Activated T-cell treated with anti-CD3 and anti-CD28 coated beads for 1 hour (primary cell): Measurements from ENCODE around the gene BCL11B.

Experiments
- DNase-seq: peaks from one replicate; pipeline ENCODE4 v3.0.0-alpha.2; 2020; ENCODE audit warnings: low read depth

The BCL11B gene

DNA sequence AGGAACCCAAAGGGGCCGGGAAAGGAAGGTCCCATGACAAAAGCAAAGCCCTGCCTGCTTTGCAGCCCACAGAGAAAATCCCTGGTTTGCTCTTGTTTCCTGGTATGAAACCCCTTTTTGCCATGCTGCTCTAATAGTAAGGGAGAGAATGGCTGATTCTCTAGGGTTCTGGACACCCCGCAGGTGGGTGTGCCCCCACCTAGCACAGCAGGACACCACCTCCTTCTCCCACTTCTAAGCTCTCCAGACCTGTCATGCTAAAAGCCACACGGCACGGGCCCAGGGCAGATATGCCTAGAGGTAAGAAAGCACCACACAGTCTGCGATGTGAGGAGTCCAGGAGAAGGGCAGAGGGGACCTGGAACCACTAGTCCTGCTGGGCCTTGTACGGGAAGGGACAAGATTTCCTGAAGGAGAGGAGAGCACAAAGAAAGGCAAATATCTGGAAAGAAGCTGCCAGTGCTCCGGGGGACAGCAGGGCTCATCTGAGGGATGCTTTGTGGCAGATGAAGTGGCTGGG is 113.3 kb downstream of the BCL11B start:
- no peak for DNase-seq

DNA sequence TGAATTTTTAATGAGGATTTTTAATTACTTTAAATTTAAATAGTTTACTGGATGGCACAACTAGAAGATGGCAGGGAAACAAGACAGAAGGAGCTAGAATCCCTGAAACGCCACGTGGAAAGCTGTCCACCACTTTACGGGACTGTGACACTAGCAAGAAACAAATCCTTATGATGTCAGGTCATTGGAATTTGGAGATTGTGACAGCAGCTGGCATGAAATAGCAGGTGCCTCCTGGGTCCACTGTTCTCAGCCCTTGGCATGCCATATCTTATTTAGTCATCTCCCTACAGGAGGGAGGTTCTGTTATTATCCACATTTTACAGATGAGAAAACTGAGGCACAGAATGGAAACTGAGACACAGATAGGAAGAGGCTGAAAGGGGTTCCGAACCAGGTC is 113.8 kb downstream of the BCL11B start:
- no peak for DNase-seq

DNA sequence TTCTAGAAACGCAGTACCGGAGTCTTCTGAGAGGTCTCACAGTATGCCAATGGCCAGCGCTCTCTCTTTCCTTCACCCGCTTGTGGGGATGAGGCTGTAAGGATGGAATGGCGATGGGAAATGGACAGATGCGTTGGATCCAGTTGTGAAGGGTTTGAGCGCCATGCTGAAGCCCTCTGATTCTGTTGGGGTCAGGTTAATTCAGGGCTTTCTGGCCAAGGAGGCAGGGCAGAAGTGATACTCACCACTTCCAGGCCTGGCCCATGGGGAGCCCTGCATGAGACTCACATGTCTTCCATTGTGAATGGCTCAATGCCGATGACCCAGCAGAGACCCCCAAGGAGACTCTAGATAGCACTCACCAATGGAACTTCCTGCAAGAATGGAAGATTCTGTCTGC is 114.3 kb downstream of the BCL11B start:
- DNase-seq, result no peak

DNA sequence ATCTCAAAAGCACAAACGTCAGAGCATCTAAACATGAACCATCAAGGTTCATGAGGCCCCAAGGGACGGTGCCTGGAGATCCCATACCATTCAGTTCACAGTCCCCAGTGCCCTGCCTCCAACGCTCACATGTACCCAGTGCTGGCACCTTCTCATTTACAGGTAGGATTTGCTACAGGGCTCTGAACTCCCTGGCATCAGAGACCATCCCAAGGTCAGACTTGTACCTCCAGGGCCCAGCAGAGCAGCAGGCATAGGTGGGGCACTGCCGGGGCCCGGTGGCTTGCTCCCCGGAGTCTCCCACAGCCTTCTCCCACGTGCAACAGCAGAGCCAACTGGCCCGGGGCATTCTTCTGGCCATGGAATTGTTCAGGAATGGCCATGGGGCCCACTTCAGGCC is 114.8 kb downstream of the BCL11B start:
- DNase-seq, result no peak

DNA sequence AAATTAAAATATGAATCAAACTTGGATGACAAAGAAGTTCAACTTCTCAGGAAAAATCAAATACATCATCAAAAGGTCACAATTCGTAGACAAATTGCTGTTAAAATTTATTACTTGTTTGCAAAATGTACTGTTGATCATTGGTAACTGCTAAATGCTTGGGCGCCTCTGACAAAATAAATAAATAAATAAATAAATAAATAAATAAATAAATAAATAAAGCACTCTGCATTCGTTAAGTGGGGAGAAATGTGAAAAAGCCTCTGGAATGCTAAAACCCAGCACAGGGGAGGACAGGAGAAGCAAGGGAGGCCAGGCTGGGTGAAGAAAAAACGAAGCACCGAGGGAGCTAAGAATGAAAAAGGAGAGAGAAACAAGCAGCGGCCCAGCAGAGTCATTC is 115.2 kb downstream of the BCL11B start:
- DNase-seq, result no peak

- no peak for DNase-seq
Observed at GRCh38 chr14:99156090-99156425, 115.9 kb downstream of the BCL11B start.

DNA sequence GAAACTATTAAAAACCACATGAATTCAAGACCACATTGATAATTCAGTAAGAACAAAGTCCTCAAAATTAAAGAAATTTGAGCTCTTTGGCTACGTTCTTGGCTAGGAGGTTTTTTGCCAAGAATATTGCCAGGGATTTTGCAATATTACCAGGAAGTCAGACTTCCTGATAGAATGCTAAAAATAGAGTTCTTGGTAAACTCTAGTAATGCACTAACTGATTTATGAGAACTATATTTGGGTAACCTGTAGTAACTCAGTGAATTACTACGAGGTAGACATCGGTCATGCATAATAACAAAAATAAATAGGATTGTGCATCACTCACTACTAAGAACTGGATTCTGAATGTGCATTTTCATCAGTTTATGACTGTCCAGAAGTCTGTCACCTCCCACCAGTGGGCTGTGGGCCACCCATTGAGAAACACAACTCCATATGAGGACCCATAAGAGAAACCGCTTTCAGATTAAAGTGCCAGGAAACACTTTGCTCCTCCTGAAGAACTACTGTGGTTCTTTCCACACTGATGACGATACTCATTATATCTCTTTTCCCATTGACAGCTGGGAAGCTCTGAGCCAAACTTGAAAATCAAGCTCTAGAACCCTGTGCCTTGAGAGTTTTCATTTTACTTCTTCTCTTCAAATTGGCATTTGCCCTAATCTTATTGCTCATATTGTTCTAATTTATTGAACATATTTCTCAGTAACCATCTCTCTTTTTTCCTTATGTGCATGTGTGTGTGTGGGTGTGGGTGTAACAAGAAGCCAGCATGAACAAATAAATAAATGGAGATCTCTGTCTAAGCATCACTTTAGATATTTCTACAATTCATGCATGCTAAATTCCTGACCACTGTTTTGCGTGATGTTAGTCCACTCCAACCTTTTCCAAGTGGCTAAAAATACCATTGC is 116.6 kb downstream of the BCL11B start:
- no peak for DNase-seq

DNA sequence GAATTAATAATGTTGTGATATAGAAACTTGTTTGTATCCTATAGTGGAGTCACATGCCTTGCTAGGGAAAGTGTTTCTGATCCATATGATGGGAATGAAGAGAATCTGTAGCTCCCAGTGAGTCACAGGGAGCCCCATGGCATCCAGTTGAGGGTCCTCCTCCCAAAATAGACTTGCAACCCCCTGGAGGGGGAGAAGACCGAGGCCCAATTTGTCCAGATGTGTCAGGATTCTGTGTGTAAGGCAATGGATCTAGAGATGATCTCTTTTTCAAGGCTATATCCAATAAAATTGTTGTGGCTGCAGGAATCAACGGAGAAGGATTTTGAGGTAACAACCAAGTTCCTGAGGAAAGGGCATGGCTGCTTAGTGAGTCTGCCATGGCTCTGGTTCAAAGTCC is 121.8 kb downstream of the BCL11B start:
- no peak for DNase-seq

DNA sequence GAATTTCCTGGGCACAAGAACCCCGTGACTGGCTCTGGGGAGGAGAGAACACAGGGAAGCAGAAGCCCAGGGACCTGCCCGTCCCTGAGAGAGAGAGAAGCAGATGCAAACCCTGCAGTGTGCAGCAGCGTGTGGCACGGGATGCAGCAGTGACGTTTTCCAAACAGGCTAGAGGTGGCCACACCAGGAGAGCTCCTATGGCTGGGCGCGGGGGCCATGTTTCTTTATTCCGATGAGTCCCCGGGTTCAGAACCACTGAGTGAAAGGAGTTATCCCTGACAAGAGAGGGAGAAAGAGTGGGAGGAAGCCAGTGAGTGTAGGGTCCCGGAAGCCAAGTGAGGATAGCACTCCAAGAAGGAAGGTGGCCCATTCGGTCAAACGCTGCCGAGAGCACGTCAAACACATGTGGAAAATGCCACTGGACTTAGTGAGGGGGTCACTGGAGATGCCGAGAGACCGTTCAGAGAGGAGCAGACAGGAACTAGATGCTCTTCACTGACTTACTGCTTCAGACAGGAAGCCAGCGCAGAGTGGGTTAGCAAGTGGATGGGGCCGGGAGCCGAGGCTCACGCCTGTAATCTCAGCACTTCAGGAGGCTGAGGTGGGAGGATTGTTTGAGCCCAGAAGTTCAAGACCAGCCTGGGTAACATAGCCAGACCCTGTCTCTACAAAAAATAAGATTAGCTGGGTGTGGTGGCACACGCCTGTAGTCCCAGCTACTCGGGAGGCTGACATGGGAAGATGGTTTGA is 123.0 kb downstream of the BCL11B start:
- DNase-seq, result no peak

DNA sequence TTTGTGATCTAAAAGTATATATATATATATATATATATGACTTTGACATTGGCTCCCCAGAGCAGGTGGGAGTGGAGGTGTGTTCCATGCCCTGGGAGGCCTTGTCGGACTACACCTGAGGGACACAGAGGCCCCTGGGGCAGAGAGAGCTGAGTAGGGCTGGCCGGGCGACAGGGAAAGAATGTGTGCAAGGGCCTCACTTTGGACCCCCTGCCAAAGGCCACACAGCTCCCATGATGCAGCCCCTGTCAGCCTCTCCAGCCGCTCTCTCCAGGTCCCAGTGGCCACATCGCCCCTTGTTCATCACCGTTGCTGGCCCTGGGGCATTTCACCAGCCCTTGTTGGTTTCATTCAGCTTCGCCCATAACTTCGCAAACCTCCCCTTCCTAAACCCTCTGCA is 123.9 kb downstream of the BCL11B start:
- no peak for DNase-seq

GRCh38 chr14:99147366-99147740 is 124.6 kb downstream of the BCL11B start:
- no peak for DNase-seq

DNA sequence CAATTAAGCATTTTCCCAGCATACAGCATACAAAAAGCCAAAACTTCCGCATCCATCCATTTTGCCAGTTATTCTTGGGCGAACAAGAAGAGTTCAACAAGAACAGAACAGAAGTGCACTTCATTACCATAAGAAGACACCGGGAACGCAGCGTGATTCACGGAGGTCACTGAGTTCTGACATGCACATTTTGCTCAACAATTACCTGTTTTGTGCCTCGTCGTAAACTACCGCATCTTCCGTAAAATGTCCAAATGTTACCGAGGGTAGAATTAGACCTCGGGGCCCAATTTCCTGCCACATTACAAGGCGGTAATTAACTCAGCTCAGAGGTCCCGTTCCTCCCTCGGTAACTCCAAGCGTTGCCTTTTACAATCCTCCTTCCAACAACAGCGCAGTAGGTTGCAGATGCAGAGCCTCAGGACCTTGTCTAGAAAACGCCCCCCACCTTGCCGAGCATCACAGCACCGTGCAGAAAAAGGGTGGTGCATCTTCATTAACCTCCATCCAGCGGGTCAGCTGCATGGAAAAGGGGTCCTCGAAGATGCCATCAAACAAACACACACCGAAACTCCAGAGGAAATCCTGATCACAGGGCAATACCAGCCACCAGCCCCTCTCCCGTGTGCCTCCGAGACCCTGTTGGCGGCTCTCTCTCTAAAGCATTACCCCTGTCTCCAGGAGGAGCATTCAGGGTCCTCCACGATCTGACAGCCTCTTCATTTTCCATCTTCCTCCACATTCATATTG is 125.2 kb downstream of the BCL11B start:
- DNase-seq, result no peak

DNA sequence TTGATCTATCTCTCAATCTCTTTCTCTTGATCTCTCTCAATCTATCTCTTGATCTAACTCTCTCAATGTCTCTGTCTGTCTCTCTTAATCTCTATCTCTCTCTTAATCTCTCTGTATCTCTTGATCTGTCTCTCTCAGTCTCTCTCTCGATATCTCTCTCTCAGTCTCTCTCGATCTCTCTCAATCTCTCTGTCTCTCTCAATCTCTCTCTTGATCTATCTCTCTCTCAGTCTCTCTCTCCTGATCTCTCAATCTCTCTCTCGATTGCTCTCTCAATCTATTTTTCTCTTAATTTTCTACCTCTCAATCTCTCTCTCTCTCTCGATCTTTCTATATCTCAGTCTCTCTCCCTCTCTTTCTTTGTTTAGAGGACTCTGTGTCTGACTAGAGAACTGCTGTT is 126.7 kb downstream of the BCL11B start:
- no peak for DNase-seq

GRCh38 chr14:99143793-99144192 is 128.2 kb downstream of the BCL11B start:
- no peak for DNase-seq

GRCh38 chr14:99143126-99143525 is 128.9 kb downstream of the BCL11B start:
- no peak for DNase-seq

GRCh38 chr14:99141236-99141635 is 130.8 kb downstream of the BCL11B start:
- DNase-seq, result no peak

DNA sequence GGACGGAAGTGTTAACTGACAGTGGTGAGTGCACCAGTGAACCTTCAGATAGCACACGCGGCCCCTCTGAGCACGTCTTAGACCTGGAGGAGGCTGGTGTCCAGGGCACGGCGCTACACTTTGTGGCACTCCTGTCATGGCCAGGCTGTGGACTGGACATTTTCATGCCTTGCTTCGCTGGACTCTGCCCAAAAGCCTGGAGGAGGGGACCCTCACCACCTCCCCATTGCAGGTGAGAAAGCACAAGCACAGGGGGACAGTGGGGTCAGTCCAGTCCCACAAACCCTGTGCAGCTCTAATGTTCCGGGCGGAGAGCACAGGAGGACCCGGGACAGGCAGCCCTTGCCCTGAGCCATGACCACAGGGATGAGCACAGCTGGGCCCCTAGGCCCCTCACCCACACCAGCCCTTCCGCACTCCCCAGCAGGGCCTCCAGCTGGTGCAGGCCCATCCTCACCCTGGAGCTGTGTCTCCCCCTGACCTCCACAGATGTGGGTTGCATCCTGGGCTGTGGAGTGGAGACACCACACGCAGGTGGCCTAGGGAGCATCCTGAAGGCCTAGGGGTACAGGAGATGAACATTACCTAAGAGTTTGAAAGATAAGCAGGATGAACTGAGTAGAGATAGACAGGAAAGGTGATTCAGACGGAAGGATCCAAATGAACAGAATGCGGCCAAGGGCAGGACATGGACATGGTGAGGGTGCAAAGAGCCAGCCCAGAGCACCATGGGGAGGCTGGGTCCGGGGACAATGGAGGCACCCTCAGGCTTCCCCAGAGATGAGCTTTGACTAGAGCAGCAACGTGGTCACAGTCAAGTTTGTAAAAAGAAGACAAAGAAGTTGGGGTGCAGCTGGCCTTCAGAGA is 132.8 kb downstream of the BCL11B start:
- no peak for DNase-seq

GRCh38 chr14:99137913-99138571 is 134.0 kb downstream of the BCL11B start:
- DNase-seq, result no peak

GRCh38 chr14:99137001-99137700 is 134.8 kb downstream of the BCL11B start:
- no peak for DNase-seq

DNA sequence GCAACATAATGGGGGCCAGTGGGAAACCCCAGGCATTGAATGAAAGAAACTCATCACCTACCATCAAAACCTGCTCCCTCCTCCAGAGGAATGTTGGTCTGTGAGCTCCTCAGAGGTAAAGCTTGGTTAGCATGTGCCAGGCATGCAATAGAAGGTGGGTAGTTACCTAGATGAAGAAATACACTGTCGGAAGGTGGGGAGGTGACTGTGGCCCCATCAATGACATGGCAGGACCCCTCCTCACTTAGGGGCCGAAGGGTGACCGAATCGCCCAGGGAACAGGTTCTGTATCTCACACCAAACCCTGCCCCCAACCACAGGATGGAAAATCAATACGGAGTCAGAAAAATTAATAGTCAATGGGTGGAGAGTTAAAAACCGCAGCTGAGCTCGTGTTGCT is 135.6 kb downstream of the BCL11B start:
- DNase-seq, result no peak

- DNase-seq, result no peak
Observed at GRCh38 chr14:99136047-99136400, 136.0 kb downstream of the BCL11B start.
